GM13977 (cell line): Measurements from ENCODE around the gene RFX2.
"Not testable (repeated sequence)": the region's sequence is repeated elsewhere in the genome, so short reads cannot be mapped to it uniquely, and the experiment has no call there.

Source experiments
- DNase-seq: peaks from one replicate; pipeline ENCODE4 v3.0.0; 2012; ENCODE audit warnings: low spot score
- in situ Hi-C: fragments of 300-500 bp; cut with MboI; formaldehyde crosslinking; loops from one replicate; pipeline ENCODE4 v1.12.0; 2022; ENCODE audit warnings: low sequenced_read_pairs, low pct_unique_long_range_greater_than_20kb, mixed read lengths, inconsistent platforms; ENCODE audit not compliant: unreplicated experiment
- TF ChIP-seq, protein P1 (sequence below): IDR thresholded peaks from 2 replicates; pipeline ENCODE4 v1.5.1; 2012; ENCODE audit warnings: mild to moderate bottlenecking, control low read depth; ENCODE audit not compliant: insufficient read depth; ENCODE audit errors: extremely low read depth, missing control alignments

RFX2 gene

DNA sequence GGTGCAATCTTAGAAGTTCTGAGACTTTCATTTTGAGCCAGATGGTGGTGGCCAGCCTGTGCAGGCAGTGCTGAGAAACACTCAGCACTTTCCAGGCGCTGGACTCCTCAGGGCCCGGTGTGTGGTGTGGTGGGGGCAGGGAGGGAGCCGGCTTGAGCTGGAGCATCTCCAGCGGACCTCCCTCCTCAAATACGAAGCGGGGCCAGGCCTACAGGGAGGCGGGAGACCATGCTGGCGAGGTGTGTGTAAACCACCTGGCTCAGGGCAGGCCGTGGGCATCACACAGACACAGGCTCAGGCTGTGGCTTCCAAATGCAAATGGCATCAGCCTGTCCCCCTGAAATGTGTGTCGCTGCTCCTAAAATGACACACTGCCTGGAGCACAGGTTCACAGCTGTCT is 99.1 kb downstream of the RFX2 start:
- DNase-seq: no peak
- in situ Hi-C loops: loop anchor here (25.0 kb wide), 1 partner anchor 199 kb away; the partner anchor contains the start of gene NRTN
- TF ChIP-seq, protein P1, sequence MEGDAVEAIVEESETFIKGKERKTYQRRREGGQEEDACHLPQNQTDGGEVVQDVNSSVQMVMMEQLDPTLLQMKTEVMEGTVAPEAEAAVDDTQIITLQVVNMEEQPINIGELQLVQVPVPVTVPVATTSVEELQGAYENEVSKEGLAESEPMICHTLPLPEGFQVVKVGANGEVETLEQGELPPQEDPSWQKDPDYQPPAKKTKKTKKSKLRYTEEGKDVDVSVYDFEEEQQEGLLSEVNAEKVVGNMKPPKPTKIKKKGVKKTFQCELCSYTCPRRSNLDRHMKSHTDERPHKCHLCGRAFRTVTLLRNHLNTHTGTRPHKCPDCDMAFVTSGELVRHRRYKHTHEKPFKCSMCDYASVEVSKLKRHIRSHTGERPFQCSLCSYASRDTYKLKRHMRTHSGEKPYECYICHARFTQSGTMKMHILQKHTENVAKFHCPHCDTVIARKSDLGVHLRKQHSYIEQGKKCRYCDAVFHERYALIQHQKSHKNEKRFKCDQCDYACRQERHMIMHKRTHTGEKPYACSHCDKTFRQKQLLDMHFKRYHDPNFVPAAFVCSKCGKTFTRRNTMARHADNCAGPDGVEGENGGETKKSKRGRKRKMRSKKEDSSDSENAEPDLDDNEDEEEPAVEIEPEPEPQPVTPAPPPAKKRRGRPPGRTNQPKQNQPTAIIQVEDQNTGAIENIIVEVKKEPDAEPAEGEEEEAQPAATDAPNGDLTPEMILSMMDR: no peak

DNA sequence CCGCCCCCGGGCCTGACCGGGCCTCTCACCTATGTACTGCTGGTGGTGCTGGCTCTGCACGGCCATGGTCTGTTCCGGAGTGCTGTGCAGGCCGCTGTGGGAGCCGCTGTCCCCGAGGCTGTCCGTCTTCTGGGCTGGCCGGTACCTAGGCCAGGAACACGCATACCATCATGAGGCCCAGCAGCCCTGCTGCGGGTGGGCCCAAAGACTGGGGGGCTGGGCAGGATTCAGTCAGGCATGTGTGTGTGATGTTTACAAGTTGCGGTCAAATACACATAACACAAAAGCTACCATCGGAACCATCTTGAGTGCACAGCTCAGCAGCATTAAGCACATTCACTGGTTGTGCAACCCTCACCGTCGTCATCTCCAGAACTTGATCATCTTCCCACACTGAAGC is 100.2 kb downstream of the RFX2 start:
- DNase-seq: no peak
- in situ Hi-C loops: loop anchor here (25.0 kb wide), 1 partner anchor 198 kb away; the partner anchor contains the start of gene NRTN
- TF ChIP-seq, protein P1: no peak

DNA sequence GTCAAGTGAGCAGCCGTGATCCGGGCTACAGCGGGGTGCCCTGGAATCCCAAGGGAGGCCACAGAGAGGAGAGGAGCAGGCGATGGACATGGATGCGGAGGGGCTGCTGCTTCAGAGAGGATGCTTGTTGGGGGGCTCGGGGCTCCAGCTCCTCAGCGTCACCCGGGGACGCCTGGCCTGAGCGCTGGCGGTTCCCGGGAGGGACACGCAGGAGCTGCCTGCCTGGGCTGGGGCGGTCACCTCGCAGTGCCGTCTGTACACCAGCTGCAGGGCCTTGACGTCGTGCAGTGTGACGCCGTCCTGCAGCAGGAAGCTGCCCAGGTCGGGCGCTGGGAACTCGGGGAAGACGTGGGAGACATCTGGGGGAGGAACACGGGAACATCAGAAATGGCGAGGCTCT is 102.4 kb downstream of the RFX2 start:
- TF ChIP-seq, protein P1: no peak
- DNase-seq: no peak
- in situ Hi-C loops: loop anchor here (25.0 kb wide), 1 partner anchor 196 kb away; the partner anchor contains the start of gene NRTN

DNA sequence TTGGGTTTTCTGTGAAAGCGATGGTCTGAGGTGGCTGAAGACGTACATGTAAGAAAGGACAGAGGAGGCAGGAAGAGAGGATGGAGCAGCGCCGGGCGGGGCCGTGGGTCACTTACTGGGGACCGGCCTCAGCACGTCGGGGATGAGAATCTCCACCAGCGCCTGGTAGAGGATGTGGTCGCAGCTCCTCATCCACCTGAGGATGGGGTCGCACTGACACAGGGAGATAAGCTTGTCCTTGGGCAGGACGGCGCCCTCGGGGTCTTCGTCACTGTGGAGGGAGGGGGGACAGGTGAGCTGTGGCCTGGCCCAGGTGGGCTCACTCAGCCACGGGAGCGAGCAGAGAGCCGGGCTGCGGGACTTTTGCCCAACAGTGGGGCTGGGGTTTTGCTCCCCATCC is 103.4 kb downstream of the RFX2 start:
- DNase-seq: no peak
- in situ Hi-C loops: loop anchor here (25.0 kb wide), 1 partner anchor 195 kb away; the partner anchor contains the start of gene NRTN
- TF ChIP-seq, protein P1: no peak

DNA sequence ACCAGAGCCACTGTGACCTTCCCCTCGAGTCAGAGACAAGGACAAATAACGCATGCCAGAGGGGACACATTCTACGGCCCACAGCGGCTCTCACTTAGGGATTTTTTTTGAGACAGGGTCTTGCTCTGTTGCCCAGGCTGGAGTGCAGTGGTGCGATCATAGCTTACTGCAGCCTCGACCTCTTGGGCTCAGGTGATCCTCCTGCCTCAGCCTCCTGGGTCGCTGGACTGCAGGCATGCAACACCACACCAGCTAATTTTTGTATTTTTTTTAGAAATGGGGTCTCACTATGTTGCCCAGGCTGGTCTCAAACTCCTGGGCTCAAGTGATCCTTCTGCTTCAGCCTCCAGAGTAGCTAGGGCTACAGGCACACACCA is 104.2 kb downstream of the RFX2 start:
- in situ Hi-C loops: loop anchor here (25.0 kb wide), 1 partner anchor 194 kb away; the partner anchor contains the start of gene NRTN
- DNase-seq: not testable (repeated sequence)

DNA sequence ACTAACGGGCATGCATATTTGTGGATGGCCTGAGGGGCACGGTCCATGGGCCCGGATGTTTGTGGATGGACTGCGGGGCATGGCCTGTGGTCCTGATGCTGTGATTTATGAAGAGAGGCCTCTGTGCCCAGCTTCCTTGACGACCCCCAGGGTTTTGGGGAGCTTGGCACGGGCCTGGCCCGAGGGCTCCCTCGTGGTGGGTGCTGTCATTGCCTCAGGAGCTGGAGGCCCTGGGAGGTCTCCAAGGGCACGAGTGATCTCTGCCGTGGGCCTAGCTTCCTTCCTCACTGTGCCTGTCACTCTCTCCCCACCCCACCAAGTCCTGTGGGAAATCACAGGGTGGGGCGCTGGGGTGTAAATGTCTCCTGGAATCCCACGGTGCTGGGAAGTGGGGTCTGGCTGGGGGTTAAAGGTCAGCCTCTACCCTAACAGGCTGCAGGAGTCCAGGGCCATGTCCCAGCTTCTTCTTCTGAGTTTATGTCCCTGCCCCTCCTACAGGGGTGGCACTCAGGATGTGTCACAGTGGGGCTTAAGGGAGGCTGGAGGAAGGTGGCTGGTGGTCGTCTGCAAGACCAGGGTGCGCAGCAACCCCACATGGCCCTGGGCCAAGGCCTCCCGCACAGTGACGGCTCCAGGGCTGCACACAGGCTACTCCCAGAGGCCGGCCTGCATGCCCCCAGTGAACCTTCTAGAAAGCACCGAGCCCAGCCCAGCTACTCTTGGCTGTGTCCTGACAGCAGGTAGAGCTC is 104.8 kb downstream of the RFX2 start:
- no peak for DNase-seq
- in situ Hi-C loops: loop anchor here (25.0 kb wide), 1 partner anchor 193 kb away; the partner anchor contains the start of gene NRTN
- TF ChIP-seq, protein P1: no peak

DNA sequence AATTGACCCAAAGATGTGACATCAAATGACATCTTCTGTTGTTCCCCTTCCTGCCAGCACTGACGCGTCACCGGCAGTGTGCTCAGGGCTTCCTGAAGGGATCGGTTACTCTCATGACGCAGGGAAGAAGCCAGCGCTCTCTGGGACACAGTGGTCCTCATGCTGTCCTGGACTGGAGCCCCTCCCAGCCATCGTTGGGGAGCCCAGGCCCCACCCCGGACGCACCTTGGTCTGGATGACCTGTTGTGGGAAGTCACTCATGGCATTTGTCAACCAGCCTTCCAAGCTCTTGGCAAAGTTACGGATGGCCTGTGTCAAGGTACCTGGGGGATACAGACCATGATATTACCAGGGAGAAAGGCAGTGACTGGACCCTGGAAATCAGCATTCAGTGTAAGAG is 106.3 kb downstream of the RFX2 start:
- TF ChIP-seq, protein P1: no peak
- DNase-seq: no peak
- in situ Hi-C loops: loop anchor here (25.0 kb wide), 1 partner anchor 192 kb away; the partner anchor contains the start of gene NRTN
